Natural killer cell (primary cell): ENCODE data around the gene LGR6. TPM values are rescaled to one million over a fixed set of nuclear protein-coding genes. Genes with fewer than 3 reads are reported as not detected.
"Not testable (repeated sequence)": the region's sequence is repeated elsewhere in the genome, so short reads cannot be mapped to it uniquely, and the experiment has no call there.

ENCODE experiments used
- ATAC-seq, 3 donors: fragments of 150-1000 bp in 2 of 3; fragments of 200-7000 bp in 1 of 3; cut with Tn5 transposase; 1 replicate in 1 of 3; 2 replicates in 2 of 3; pipeline ENCODE4 v1.10.0; 2021; ENCODE audit warnings: mild to moderate bottlenecking in 2 of 3, moderate library complexity in 2 of 3
- DNase-seq, 2 donors: peaks; one replicate each; pipeline versions ENCODE4 v3.0.0 to v3.0.0-alpha.2; 2013 to 2021; ENCODE audit warnings: mixed read lengths in 1 of 2
- H3K27ac ChIP-seq: one replicate; pipeline ENCODE4 v1.5.1; 2013; ENCODE audit warnings: mild to moderate bottlenecking, low read length
- H3K27me3 ChIP-seq: one replicate; pipeline ENCODE4 v1.6.1; 2013; ENCODE audit warnings: low read length; ENCODE audit not compliant: control insufficient read depth, insufficient read depth
- H3K36me3 ChIP-seq: one replicate; pipeline ENCODE4 v1.6.1; 2013; ENCODE audit warnings: low read length; ENCODE audit not compliant: control insufficient read depth, insufficient read depth
- H3K4me1 ChIP-seq: one replicate; pipeline ENCODE4 v1.6.1; 2013; ENCODE audit warnings: low read length; ENCODE audit not compliant: control insufficient read depth, insufficient read depth
- H3K4me3 ChIP-seq: one replicate; pipeline ENCODE4 v1.5.1; 2013; ENCODE audit warnings: low read length
- H3K9me3 ChIP-seq: one replicate; pipeline ENCODE4 v1.6.1; 2013; ENCODE audit warnings: low read length; ENCODE audit not compliant: control insufficient read depth, insufficient read depth
- H3K27ac Mint-ChIP-seq, 2 donors: one replicate each; pipeline ENCODE4 v1.8.0; 2022; ENCODE audit warnings: mild to moderate bottlenecking in 2 of 2, mixed read lengths in 2 of 2, moderate library complexity in 1 of 2
- H3K27me3 Mint-ChIP-seq, 2 donors: one replicate each; pipeline ENCODE4 v1.8.0; 2022; ENCODE audit warnings: low read depth in 2 of 2, mixed read lengths in 2 of 2
- H3K36me3 Mint-ChIP-seq: one replicate; pipeline ENCODE4 v1.8.0; 2022; ENCODE audit warnings: mixed read lengths
- H3K4me1 Mint-ChIP-seq, 2 donors: one replicate each; pipeline ENCODE4 v1.8.0; 2022; ENCODE audit warnings: mixed read lengths in 2 of 2
- H3K4me3 Mint-ChIP-seq: one replicate; pipeline ENCODE4 v1.8.0; 2022; ENCODE audit warnings: mild to moderate bottlenecking, moderate library complexity, mixed read lengths
- H3K9me3 Mint-ChIP-seq, 2 donors: one replicate each; pipeline ENCODE4 v1.8.0; 2022; ENCODE audit warnings: mixed read lengths in 2 of 2
- WGBS: methylation state at CpG from one replicate; pipeline ENCODE4 v1.1.7; 2013; ENCODE audit warnings: missing lambda C conversion rate; ENCODE audit not compliant: insufficient coverage; 5-methylcytosine and 5-hydroxymethylcytosine counted together
- intact Hi-C: fragments of 100-400 bp; cut with micrococcal nuclease; formaldehyde crosslinking; loops from one replicate; pipeline ENCODE4 v1.14.2; 2022
- total RNA-seq, 4 donors: library from RNA; stranded (reverse); fragments of 120-200 nt in 1 of 4; gene quantifications; one replicate each; pipeline versions ENCODE4 v1.2.3 to v1.2.4, GENCODE V29; 2013 to 2022
- TF ChIP-seq, protein P1 (sequence below): fragments of 200-600 bp; IDR thresholded peaks from one replicate; pipeline ENCODE4 v1.8.0; 2022; ENCODE audit warnings: antibody characterized with exemption

The LGR6 gene
- total RNA-seq, 3 donors from 2014 or later (not counting 1 experiment from before 2014, with no cell fraction given): 58.3 to 65.2 (median 60.9) TPM

DNA sequence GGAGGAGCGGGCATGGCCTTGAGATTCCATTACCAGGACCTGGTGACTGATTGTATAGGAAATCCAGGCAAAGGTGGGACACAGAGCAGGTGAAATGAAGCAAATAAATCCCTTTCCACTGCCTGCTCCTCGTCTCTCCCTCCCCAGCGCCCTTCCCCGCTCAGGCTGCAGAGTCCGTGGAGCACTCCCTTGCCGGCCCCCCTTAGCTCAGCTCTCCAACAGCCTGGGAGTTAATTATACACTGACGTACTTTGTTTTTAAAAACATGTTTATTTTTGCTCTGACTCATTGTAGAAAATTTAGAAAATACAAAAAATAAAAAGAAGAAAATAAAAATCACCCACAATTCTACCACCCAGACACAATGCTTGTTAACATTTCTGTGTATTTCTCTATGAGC, 61.7 kb downstream of the LGR6 start:
- ATAC-seq (no peak), DNase-seq (no peak)
- H3K4me3 Mint-ChIP-seq: no peak overlapping the region
- H3K36me3 ChIP-seq: no peaks in the 10 kb centered on the region
- H3K4me1 ChIP-seq: peaks cover 8% of the 10 kb centered on the region
- peaks cover 0 to 4% of the 10 kb centered on the region in 2 donors for H3K27me3 Mint-ChIP-seq
- H3K27me3 ChIP-seq: no peaks in the 10 kb centered on the region
- H3K27ac ChIP-seq: no peak overlapping the region
- TF ChIP-seq, protein P1, sequence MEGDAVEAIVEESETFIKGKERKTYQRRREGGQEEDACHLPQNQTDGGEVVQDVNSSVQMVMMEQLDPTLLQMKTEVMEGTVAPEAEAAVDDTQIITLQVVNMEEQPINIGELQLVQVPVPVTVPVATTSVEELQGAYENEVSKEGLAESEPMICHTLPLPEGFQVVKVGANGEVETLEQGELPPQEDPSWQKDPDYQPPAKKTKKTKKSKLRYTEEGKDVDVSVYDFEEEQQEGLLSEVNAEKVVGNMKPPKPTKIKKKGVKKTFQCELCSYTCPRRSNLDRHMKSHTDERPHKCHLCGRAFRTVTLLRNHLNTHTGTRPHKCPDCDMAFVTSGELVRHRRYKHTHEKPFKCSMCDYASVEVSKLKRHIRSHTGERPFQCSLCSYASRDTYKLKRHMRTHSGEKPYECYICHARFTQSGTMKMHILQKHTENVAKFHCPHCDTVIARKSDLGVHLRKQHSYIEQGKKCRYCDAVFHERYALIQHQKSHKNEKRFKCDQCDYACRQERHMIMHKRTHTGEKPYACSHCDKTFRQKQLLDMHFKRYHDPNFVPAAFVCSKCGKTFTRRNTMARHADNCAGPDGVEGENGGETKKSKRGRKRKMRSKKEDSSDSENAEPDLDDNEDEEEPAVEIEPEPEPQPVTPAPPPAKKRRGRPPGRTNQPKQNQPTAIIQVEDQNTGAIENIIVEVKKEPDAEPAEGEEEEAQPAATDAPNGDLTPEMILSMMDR: no peak
- H3K9me3 ChIP-seq: no peaks in the 10 kb centered on the region
- intact Hi-C loops: no loop called here
- 84% methylated on average over 6 of the region's 7 CpGs for WGBS
- no peak overlapping the region for H3K4me3 ChIP-seq
- H3K27ac Mint-ChIP-seq: peak overlapping the region; percentile 5 to 69
- H3K9me3 Mint-ChIP-seq: no peaks in the 10 kb centered on the region
- peaks cover 22 to 25% of the 10 kb centered on the region in 2 donors for H3K4me1 Mint-ChIP-seq
- no peaks in the 10 kb centered on the region for H3K36me3 Mint-ChIP-seq

DNA sequence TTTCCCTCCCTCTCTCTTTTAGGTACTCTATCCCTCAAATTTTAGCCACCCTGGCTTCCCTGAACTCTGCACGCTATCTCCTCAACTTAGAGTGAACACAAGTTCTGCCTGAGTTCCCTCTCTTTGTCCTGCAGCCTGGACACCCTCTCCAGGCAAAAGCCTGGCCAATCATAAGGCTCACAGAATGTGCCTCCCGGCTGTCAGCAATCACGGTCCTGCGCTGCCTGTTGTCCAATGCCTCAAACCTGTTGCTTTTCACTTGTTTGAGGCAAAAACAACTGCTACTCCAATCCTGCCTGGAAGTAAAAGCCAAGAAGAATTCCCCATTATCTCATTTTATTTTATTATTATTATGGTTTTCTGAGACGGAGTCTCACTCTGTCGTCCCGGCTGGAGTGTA, 66.1 kb downstream of the LGR6 start:
- ATAC-seq (no peak), DNase-seq (no peak)
- H3K4me3 ChIP-seq: no peak overlapping the region
- WGBS: 93% methylated on average over 7 of the region's 7 CpGs
- H3K9me3 ChIP-seq: no peaks in the 10 kb centered on the region
- H3K27me3 Mint-ChIP-seq: peaks cover 0 to 7% of the 10 kb centered on the region in 2 donors
- H3K27ac Mint-ChIP-seq: peak overlapping the region in 1 of 2 donors; percentile 3
- H3K27ac ChIP-seq: no peak overlapping the region
- no peak overlapping the region for H3K4me3 Mint-ChIP-seq
- TF ChIP-seq, protein P1: no peak
- intact Hi-C loops: no loop called here
- H3K27me3 ChIP-seq: no peaks in the 10 kb centered on the region
- no peaks in the 10 kb centered on the region for H3K36me3 ChIP-seq
- no peaks in the 10 kb centered on the region for H3K36me3 Mint-ChIP-seq
- H3K4me1 Mint-ChIP-seq: peaks cover 17 to 19% of the 10 kb centered on the region in 2 donors
- peaks cover 2% of the 10 kb centered on the region for H3K4me1 ChIP-seq
- H3K9me3 Mint-ChIP-seq: no peaks in the 10 kb centered on the region

DNA sequence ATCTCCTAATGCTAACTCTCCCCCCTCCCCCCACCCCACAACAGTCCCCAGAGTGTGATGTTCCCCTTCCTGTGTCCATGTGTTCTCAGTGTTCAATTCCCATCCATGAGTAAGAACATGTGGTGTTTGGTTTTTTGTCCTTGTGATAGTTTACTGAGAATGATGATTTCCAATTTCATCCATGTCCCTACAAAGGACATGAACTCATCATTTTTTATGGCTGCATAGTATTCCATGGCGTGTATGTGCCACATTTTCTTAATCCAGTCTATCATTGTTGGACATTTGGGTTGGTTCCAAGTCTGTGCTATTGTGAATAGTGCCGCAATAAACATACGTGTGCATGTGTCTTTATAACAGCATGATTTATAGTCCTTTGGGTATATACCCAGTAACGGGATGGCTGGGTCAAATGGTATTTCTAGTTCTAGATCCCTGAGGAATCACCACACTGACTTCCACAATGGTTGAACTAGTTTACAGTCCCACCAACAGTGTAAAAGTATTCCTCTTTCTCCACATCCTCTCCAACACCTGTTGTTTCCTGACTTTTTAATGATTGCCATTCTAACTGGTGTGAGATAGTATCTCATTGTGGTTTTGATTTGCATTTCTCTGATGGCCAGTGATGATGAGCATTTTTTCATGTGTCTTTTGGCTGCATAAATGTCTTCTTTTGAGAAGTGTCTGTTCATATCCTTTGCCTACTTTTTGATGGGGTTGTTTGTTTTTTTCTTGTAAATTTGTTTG, 67.8 kb downstream of the LGR6 start:
- H3K27me3 ChIP-seq, H3K9me3 Mint-ChIP-seq, H3K4me1 ChIP-seq, H3K36me3 ChIP-seq, H3K27ac ChIP-seq, H3K27me3 Mint-ChIP-seq, H3K4me3 ChIP-seq, intact Hi-C loops, H3K9me3 ChIP-seq, H3K27ac Mint-ChIP-seq, H3K4me3 Mint-ChIP-seq, H3K36me3 Mint-ChIP-seq, DNase-seq, ATAC-seq: not testable (repeated sequence)
- no CpG with 5 or more reads among the region's 4 CpGs for WGBS
- peaks cover 10 to 14% of the 10 kb centered on the region in 2 donors for H3K4me1 Mint-ChIP-seq

DNA sequence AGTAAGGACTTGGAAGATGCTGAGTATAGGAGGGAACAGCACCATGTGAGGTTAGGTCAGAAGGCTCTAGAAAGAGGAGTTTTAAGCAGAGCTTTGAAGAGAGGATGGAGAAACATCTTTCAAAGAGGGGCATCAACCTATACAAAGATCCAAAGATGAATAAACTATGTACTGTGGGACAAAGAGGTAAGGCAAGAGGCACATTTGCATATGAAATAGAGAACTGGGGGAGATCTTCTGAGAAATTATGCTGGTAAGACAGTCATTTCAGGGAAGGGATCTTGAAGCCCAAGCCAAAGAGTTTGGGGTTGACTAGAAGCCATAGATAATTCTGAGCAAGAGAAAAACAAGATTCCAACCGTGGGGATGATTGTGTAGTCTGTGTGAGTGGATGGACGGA, 70.0 kb downstream of the LGR6 start:
- intact Hi-C loops: no loop called here
- no peaks in the 10 kb centered on the region for H3K27me3 ChIP-seq
- Mint-ChIP-seq H3K27me3 (peaks cover 0 to 10% of the 10 kb centered on the region in 2 donors), H3K9me3 (no peaks in the 10 kb centered on the region), H3K27ac (no peak overlapping the region), H3K4me3 (no peak overlapping the region), H3K36me3 (no peaks in the 10 kb centered on the region), H3K4me1 (peaks cover 0 to 10% of the 10 kb centered on the region in 2 donors)
- H3K27ac ChIP-seq: no peak overlapping the region
- WGBS: 48% methylated on average over 2 of the region's 2 CpGs
- no peaks in the 10 kb centered on the region for H3K4me1 ChIP-seq
- no peaks in the 10 kb centered on the region for H3K36me3 ChIP-seq
- H3K4me3 ChIP-seq: no peak overlapping the region
- TF ChIP-seq, protein P1: no peak
- no peaks in the 10 kb centered on the region for H3K9me3 ChIP-seq
- DNase-seq (no peak), ATAC-seq (no peak)
